ENCODE data around the gene PCDH8. TPM values are rescaled to one million over a fixed set of nuclear protein-coding genes. Genes with fewer than 3 reads are reported as not detected.

PCDH8 gene
- total RNA-seq, 1 experiment from 2014 or later = not detected

- no TSS peak for BruUV-seq (replicated peaks)
- ChIA-PET CTCF (interaction anchor here (1.4 kb wide), 1 partner anchor 10 kb away, joined by 3 read pairs; no protein-coding TSS in a partner anchor), POLR2A (no interaction called here), RAD21 (ENCODE audit: low non-redundant PET in 1 of 2, low total read pairs in 2 of 2, uncharacterized antibody in 2 of 2, unreplicated experiment in 2 of 2) (no interaction called here)
- H2AFZ ChIP-seq (ENCODE audit: low read depth, low read length, poor library complexity, severe bottlenecking) = no peak overlapping the region
- TF ChIP-seq, protein P1, sequence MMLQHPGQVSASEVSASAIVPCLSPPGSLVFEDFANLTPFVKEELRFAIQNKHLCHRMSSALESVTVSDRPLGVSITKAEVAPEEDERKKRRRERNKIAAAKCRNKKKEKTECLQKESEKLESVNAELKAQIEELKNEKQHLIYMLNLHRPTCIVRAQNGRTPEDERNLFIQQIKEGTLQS (IDR thresholded peaks at IDR 0.05) = no peak
- no peak for TF ChIP-seq CEBPB (IDR thresholded peaks at IDR 0.05; ENCODE audit: low read depth)
- TF ChIP-seq TCF7L2 (IDR thresholded peaks at IDR 0.05; ENCODE audit: borderline replicate concordance, extremely low read depth, insufficient read depth, insufficient read length) = no peak
- no peak for TF ChIP-seq EZH2phosphoT487 (IDR thresholded peaks at IDR 0.05; ENCODE audit: borderline replicate concordance)
- no peak for TF ChIP-seq POLR2A (IDR thresholded peaks at IDR 0.05; ENCODE audit: borderline replicate concordance, extremely low read depth, insufficient read depth, insufficient read length)
- no peak for TF ChIP-seq MAX (IDR thresholded peaks at IDR 0.05)
- TF ChIP-seq RAD21 (IDR thresholded peaks at IDR 0.05; ENCODE audit: low read depth) = no peak
- TF ChIP-seq CBX3 (IDR thresholded peaks at IDR 0.05; ENCODE audit: low read depth) = no peak
- TF ChIP-seq REST (IDR thresholded peaks at IDR 0.05; ENCODE audit: low read depth) = no peak
- TF ChIP-seq, protein P2, sequence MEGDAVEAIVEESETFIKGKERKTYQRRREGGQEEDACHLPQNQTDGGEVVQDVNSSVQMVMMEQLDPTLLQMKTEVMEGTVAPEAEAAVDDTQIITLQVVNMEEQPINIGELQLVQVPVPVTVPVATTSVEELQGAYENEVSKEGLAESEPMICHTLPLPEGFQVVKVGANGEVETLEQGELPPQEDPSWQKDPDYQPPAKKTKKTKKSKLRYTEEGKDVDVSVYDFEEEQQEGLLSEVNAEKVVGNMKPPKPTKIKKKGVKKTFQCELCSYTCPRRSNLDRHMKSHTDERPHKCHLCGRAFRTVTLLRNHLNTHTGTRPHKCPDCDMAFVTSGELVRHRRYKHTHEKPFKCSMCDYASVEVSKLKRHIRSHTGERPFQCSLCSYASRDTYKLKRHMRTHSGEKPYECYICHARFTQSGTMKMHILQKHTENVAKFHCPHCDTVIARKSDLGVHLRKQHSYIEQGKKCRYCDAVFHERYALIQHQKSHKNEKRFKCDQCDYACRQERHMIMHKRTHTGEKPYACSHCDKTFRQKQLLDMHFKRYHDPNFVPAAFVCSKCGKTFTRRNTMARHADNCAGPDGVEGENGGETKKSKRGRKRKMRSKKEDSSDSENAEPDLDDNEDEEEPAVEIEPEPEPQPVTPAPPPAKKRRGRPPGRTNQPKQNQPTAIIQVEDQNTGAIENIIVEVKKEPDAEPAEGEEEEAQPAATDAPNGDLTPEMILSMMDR (IDR thresholded peaks at IDR 0.05 in 2 of 3, conservative IDR thresholded peaks at IDR 0.05 in 1 of 3; ENCODE audit: borderline replicate concordance in 1 of 3, insufficient read depth in 1 of 3, low read depth in 2 of 3, low read length in 2 of 3) = no peak
- no peak for TF ChIP-seq YY1 (IDR thresholded peaks at IDR 0.05; ENCODE audit: extremely low read depth, insufficient replicate concordance, low read depth, low read length)
- no peak for TF ChIP-seq ZFX (IDR thresholded peaks at IDR 0.05)
- TF ChIP-seq JUND (IDR thresholded peaks at IDR 0.05) = no peak
- H3K27me3 ChIP-seq (ENCODE audit: insufficient read depth, low read length) = peaks cover 42% of the 10 kb centered on the region; the same call in 1 of the 2 replicates
- H3K9me2 ChIP-seq (ENCODE audit: insufficient read depth) = no peaks in the 10 kb centered on the region
- DNase-seq (ENCODE audit: low read depth, low spot score) (no peak), ATAC-seq (no peak)
- intact Hi-C loops (cut with micrococcal nuclease) = no loop called here
- no peaks in the 10 kb centered on the region for H3K36me3 ChIP-seq (ENCODE audit: control insufficient read depth in 1 of 2, insufficient read depth in 2 of 2, low read length in 2 of 2)
- H3K4me3 ChIP-seq (replicated peaks in 1 of 2; ENCODE audit: low read depth in 1 of 2, low read length in 2 of 2) = no peak overlapping the region
- H3K9me3 ChIP-seq (ENCODE audit: control insufficient read depth in 1 of 2, insufficient read depth in 1 of 2, low read depth in 1 of 2, low read length in 2 of 2) = no peaks in the 10 kb centered on the region; a peak in 1 of 4 replicates
- no peaks in the 10 kb centered on the region for H3K79me2 ChIP-seq (ENCODE audit: insufficient read depth, low read length)
- no peak overlapping the region for H3K27ac ChIP-seq (ENCODE audit: low read depth, low read length)
- no peaks in the 10 kb centered on the region for H3K4me1 ChIP-seq (ENCODE audit: control insufficient read depth in 1 of 2, insufficient read depth in 2 of 2, low read length in 2 of 2)
- no peaks in the 10 kb centered on the region for H4K20me1 ChIP-seq (ENCODE audit: insufficient read depth)
- no peak overlapping the region for H3K9ac ChIP-seq (ENCODE audit: low read length)
- no peak overlapping the region for H3K4me2 ChIP-seq (ENCODE audit: low read length)
Observed at GRCh38 chr13:52869621-52870020, 21.2 kb upstream of the PCDH8 start.

Data from HCT116 (cell line).